ENCODE measurements around the gene ANK2.

The ANK2 gene

DNA sequence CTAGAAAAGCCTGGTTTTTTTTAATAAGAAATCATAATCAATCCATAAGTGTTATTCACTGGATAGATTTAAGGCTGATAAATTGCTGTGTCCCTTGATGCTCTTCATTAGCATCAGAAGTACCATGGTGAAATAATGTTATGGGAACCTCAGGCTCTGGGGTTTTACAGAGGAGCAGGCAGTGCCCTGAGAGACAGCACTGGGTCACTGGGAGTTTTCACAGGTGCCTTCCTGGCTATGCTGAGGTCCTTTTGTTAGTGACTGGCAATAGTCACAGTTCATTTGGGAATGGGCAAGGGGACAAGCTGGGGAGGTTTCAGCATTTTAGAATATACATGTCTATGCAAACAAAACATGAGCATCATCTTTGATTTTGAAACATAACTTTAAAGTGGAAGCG lies 38.6 kb downstream of the ANK2 start:
- Histone ChIP-seq H2AFZ (ENCODE audit: low read length, unreplicated experiment) (no peak overlapping the region), H3K36me3 (ENCODE audit: insufficient read depth, low read length) (no peaks in the 10 kb centered on the region), H3K27me3 (ENCODE audit: insufficient read depth, low read length) (no peaks in the 10 kb centered on the region), H3K4me3 (ENCODE audit: low read depth, low read length) (no peak overlapping the region), H3K4me1 (ENCODE audit: control insufficient read depth, insufficient read depth, low read length, unreplicated experiment) (no peaks in the 10 kb centered on the region), H3K79me2 (ENCODE audit: control insufficient read depth, insufficient read depth, low read length, unreplicated experiment) (no peaks in the 10 kb centered on the region), H3K27ac (ENCODE audit: low read depth, low read length) (no peak overlapping the region)

DNA sequence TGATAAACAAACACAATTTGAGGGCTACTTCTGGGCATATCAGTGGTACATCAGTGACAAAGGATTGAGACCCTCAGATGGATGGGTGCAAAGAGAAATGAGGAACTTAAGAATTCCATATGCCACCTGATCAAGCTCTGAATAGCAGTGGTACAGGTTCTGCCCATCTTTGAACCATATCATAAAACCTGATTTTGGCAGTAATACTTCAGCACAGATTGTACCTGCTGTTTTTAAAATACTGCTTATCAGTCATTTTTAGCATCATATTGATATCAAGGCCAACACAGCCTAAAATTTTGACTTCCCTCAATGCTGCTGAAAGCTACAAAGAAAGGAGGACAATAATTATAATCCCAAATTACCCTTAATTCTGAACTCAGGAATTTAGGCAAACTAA lies 41.5 kb downstream of the ANK2 start:
- Histone ChIP-seq H3K79me2 (ENCODE audit: control insufficient read depth, insufficient read depth, low read length, unreplicated experiment) (no peaks in the 10 kb centered on the region), H3K27ac (ENCODE audit: low read depth, low read length) (no peak overlapping the region), H3K27me3 (ENCODE audit: insufficient read depth, low read length) (no peaks in the 10 kb centered on the region), H3K36me3 (ENCODE audit: insufficient read depth, low read length) (no peaks in the 10 kb centered on the region), H2AFZ (ENCODE audit: low read length, unreplicated experiment) (no peak overlapping the region), H3K4me3 (ENCODE audit: low read depth, low read length) (no peak overlapping the region), H3K4me1 (ENCODE audit: control insufficient read depth, insufficient read depth, low read length, unreplicated experiment) (no peaks in the 10 kb centered on the region)

DNA sequence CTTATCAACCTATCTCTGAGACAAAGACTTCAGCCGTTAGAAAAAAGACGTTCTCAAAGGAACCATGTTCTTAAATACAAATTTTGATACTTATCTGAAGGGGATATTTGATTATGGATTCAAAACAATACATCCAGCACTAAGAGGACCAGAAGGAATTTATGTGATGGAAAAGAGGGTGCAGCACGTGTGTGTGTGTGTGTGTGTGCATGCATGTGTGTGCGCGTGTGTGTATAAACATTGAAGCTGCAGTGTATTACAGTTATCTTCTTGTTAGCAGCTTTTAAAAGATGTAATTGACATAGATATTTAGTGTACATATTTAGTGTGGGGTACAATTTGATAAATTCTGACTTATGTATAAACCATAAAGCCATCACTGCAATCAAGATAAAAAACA lies 44.9 kb downstream of the ANK2 start:
- Histone ChIP-seq H3K79me2 (ENCODE audit: control insufficient read depth, insufficient read depth, low read length, unreplicated experiment) (no peaks in the 10 kb centered on the region), H2AFZ (ENCODE audit: low read length, unreplicated experiment) (no peak overlapping the region), H3K27me3 (ENCODE audit: insufficient read depth, low read length) (no peaks in the 10 kb centered on the region)

DNA sequence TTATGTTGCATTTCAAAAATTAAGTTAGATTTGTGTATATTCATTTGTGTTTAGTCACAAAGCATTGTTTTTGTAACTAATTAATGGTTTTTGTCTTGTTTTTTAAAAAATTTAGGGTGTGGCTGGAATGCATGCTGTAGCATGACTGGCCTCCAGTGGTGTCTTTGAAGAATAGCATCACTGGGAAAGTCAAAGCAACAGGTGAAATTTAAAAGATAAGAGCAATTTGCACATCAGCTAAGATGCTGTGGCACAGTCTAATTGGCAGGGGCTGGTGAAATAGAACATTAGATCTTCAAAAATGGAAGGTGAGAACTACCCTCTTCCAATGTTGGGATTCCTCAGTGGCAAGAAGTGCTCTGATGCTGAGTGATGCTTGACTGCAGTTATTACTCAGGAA lies 45.3 kb downstream of the ANK2 start:
- no peaks in the 10 kb centered on the region for H3K4me1 ChIP-seq (ENCODE audit: control insufficient read depth, insufficient read depth, low read length, unreplicated experiment)

More for the DNA sequence above, 44.9 kb downstream of the ANK2 start:
- no peak overlapping the region for H3K4me3 ChIP-seq (ENCODE audit: low read depth, low read length)
- H3K36me3 ChIP-seq (ENCODE audit: insufficient read depth, low read length) = no peaks in the 10 kb centered on the region
- no peak overlapping the region for H3K27ac ChIP-seq (ENCODE audit: low read depth, low read length)
- H3K4me1 ChIP-seq (ENCODE audit: control insufficient read depth, insufficient read depth, low read length, unreplicated experiment) = no peaks in the 10 kb centered on the region

DNA sequence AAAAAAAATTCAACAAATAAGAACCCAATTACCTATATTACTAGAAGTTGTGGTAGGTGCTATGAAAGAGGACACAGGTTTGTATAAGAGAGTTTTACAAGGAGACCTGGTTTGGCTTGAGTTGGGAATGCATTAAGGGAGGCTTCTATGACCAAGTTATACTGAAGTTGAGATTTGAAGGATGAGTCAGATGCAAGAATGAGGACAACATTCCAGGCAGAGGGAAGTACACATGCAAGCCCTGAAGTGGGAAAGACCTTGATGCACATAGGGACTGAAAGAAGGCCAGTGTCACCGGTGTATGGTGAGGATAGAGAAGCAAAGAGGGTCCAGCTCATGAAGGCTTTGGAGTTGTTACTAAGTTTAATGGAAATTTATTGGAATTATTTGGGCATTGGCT lies 52.2 kb downstream of the ANK2 start:
- Histone ChIP-seq H3K27ac (ENCODE audit: low read depth, low read length) (no peak overlapping the region), H2AFZ (ENCODE audit: low read length, unreplicated experiment) (no peak overlapping the region), H3K4me1 (ENCODE audit: control insufficient read depth, insufficient read depth, low read length, unreplicated experiment) (no peaks in the 10 kb centered on the region), H3K36me3 (ENCODE audit: insufficient read depth, low read length) (no peaks in the 10 kb centered on the region), H3K27me3 (ENCODE audit: insufficient read depth, low read length) (no peaks in the 10 kb centered on the region), H3K4me3 (ENCODE audit: low read depth, low read length) (no peak overlapping the region), H3K79me2 (ENCODE audit: control insufficient read depth, insufficient read depth, low read length, unreplicated experiment) (no peaks in the 10 kb centered on the region)

More for the DNA sequence above, 45.3 kb downstream of the ANK2 start:
- Histone ChIP-seq H3K27ac (ENCODE audit: low read depth, low read length) (no peak overlapping the region), H2AFZ (ENCODE audit: low read length, unreplicated experiment) (no peak overlapping the region), H3K36me3 (ENCODE audit: insufficient read depth, low read length) (no peaks in the 10 kb centered on the region), H3K27me3 (ENCODE audit: insufficient read depth, low read length) (no peaks in the 10 kb centered on the region), H3K79me2 (ENCODE audit: control insufficient read depth, insufficient read depth, low read length, unreplicated experiment) (no peaks in the 10 kb centered on the region), H3K4me3 (ENCODE audit: low read depth, low read length) (no peak overlapping the region)

DNA sequence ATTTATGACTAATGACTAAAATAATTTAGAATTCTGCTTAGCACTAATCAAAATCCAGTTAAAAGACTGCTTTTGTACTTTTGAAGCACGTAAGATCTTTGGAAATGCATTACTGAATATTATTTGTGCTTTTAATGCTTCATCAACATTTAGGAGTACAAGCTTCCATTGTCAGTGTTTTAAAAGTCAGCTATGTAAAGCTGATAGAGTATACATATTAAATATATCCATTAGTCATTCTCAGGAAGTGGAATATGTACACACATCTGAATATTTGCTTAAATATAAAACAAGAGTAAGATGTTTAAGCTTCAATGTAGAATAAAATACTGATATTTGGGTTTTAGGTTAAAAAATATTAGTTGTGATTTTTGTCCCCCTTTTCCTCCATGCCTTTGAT lies 54.1 kb downstream of the ANK2 start:
- Histone ChIP-seq H3K4me3 (ENCODE audit: low read depth, low read length) (no peak overlapping the region), H3K27ac (ENCODE audit: low read depth, low read length) (no peak overlapping the region), H3K4me1 (ENCODE audit: control insufficient read depth, insufficient read depth, low read length, unreplicated experiment) (no peaks in the 10 kb centered on the region), H2AFZ (ENCODE audit: low read length, unreplicated experiment) (no peak overlapping the region), H3K79me2 (ENCODE audit: control insufficient read depth, insufficient read depth, low read length, unreplicated experiment) (no peaks in the 10 kb centered on the region), H3K36me3 (ENCODE audit: insufficient read depth, low read length) (no peaks in the 10 kb centered on the region), H3K27me3 (ENCODE audit: insufficient read depth, low read length) (no peaks in the 10 kb centered on the region)

DNA sequence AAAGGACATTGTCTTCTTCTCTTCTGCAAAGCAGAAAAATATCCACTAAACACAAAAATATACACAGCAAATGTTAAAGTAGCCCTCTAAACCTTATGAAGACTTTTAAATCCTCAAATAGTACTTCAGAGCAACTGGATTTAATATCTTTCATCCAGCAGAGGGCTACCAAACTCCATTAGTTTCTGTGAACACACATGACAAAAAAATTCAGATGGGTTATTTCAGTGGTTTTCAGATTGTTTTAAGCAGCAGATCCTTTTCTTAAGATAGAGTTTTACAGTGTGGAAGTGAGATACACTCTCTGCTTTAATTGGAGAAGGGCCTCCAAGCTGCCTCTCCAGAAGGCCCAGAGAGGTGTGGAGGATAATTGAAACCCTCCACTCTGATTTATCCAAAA lies 56.7 kb downstream of the ANK2 start:
- Histone ChIP-seq H3K4me1 (ENCODE audit: control insufficient read depth, insufficient read depth, low read length, unreplicated experiment) (no peaks in the 10 kb centered on the region), H2AFZ (ENCODE audit: low read length, unreplicated experiment) (no peak overlapping the region)

DNA sequence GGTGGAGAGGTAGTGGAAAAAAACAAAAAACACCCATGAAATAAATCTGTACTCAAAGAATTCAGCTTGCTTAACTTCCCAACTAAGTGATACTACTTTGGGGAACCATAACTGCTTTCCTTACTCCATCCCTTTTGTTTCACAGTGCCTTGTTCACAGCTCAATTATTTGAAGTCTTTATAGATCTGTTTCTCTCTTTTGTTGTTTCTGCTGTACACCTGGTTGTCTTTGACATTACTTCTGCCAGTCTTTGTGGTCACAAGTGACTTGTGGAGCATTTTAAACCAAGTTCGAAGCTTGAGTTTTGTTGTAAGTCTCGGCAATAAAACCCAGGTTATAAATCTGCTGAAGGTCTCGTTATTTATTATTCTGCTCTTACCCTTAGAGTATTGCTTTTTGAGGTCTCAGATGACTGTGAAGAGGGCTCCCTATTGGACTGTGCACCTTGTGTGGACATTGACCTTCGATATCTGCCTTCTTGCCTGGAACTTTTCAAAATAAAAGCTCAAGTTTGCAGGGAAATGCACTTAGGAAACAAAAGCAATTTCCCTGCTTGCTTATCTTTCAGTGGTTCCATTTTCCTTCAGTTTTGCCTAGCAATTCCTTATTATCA lies 59.8 kb downstream of the ANK2 start:
- Histone ChIP-seq H2AFZ (ENCODE audit: low read length, unreplicated experiment) (no peak overlapping the region), H3K36me3 (ENCODE audit: insufficient read depth, low read length) (no peaks in the 10 kb centered on the region), H3K79me2 (ENCODE audit: control insufficient read depth, insufficient read depth, low read length, unreplicated experiment) (no peaks in the 10 kb centered on the region), H3K4me1 (ENCODE audit: control insufficient read depth, insufficient read depth, low read length, unreplicated experiment) (no peaks in the 10 kb centered on the region), H3K27ac (ENCODE audit: low read depth, low read length) (no peak overlapping the region), H3K4me3 (ENCODE audit: low read depth, low read length) (no peak overlapping the region), H3K27me3 (ENCODE audit: insufficient read depth, low read length) (no peaks in the 10 kb centered on the region)

More for the DNA sequence above, 56.7 kb downstream of the ANK2 start:
- no peaks in the 10 kb centered on the region for H3K36me3 ChIP-seq (ENCODE audit: insufficient read depth, low read length)
- H3K79me2 ChIP-seq (ENCODE audit: control insufficient read depth, insufficient read depth, low read length, unreplicated experiment) = no peaks in the 10 kb centered on the region
- no peak overlapping the region for H3K4me3 ChIP-seq (ENCODE audit: low read depth, low read length)
- no peaks in the 10 kb centered on the region for H3K27me3 ChIP-seq (ENCODE audit: insufficient read depth, low read length)
- no peak overlapping the region for H3K27ac ChIP-seq (ENCODE audit: low read depth, low read length)

DNA sequence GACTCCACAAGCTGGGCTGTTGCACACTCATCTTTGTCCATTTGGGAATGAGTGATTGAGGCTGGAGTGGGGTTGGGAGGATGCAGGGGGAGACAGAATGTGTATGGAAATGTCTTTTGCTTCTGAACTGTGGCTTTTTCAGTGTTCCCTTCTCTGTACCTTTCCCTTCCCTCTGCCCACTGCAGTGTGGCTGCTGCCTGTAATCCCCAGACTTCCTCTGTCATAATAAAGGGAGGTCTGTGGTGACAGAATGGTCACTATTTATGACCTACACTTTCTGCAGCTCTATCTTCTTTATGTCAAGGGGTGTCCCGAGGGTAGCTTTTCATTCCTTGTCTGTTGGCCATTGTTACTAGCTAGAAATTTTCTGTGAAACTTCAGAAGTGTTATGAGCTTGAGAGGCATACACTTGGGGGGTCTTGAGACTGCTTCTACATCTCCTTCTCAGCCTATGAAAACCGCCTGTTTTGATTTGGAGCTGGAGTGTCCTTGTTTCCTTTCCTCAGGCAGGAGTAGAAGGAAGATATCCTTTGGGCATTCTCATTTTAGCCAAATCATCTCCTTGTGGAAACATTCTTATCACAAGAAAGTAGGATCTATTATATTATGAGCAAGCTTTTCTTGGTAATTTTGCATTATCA lies 63.0 kb downstream of the ANK2 start:
- Histone ChIP-seq H3K4me3 (ENCODE audit: low read depth, low read length) (no peak overlapping the region), H2AFZ (ENCODE audit: low read length, unreplicated experiment) (no peak overlapping the region), H3K36me3 (ENCODE audit: insufficient read depth, low read length) (no peaks in the 10 kb centered on the region), H3K27ac (ENCODE audit: low read depth, low read length) (no peak overlapping the region), H3K79me2 (ENCODE audit: control insufficient read depth, insufficient read depth, low read length, unreplicated experiment) (no peaks in the 10 kb centered on the region), H3K4me1 (ENCODE audit: control insufficient read depth, insufficient read depth, low read length, unreplicated experiment) (no peaks in the 10 kb centered on the region), H3K27me3 (ENCODE audit: insufficient read depth, low read length) (no peaks in the 10 kb centered on the region)

DNA sequence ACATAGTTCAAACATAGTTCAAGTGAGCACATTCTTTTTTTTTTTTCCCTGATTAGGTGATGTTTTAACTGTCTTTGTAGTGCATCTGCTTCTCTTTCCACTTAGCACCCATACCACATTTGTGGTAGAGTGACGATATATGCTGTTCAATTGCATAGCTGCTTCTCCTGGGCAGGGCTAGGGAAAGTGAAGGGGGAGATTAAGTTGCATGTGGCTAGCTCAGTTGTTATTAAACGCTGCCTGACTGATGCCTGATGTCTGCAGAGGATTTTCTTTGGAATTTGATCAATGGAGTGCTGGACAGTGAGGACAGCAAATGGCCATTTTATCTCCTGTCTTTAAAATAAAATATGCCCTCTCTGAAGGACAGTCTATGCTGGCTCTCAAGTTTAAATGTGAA lies 63.7 kb downstream of the ANK2 start:
- no peak overlapping the region for H3K27ac ChIP-seq (ENCODE audit: low read depth, low read length)
- no peaks in the 10 kb centered on the region for H3K27me3 ChIP-seq (ENCODE audit: insufficient read depth, low read length)
- H3K36me3 ChIP-seq (ENCODE audit: insufficient read depth, low read length) = no peaks in the 10 kb centered on the region
- no peak overlapping the region for H3K4me3 ChIP-seq (ENCODE audit: low read depth, low read length)
- H2AFZ ChIP-seq (ENCODE audit: low read length, unreplicated experiment) = no peak overlapping the region
- no peaks in the 10 kb centered on the region for H3K79me2 ChIP-seq (ENCODE audit: control insufficient read depth, insufficient read depth, low read length, unreplicated experiment)
- H3K4me1 ChIP-seq (ENCODE audit: control insufficient read depth, insufficient read depth, low read length, unreplicated experiment) = no peaks in the 10 kb centered on the region

DNA sequence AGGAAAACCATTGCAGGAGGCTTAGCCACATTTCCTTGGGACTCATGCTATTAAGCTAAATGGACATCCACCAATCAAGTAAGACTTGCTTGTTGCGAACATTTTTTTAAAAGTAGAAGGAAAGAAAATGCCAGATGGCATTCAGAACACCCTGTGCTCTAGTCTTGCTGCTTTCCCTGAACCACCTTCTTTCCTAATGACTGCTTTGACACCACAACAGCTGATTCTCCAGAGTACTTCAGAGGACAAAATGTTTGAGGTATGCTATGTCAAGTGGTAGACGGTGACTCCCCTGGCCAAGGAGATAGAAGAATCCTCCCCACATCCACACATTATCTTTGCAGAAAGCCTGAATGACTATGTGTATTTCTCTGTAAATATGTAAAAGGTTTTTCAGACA lies 65.4 kb downstream of the ANK2 start:
- no peaks in the 10 kb centered on the region for H3K36me3 ChIP-seq (ENCODE audit: insufficient read depth, low read length)
- no peak overlapping the region for H3K4me3 ChIP-seq (ENCODE audit: low read depth, low read length)
- no peaks in the 10 kb centered on the region for H3K4me1 ChIP-seq (ENCODE audit: control insufficient read depth, insufficient read depth, low read length, unreplicated experiment)
- H2AFZ ChIP-seq (ENCODE audit: low read length, unreplicated experiment) = no peak overlapping the region
- no peak overlapping the region for H3K27ac ChIP-seq (ENCODE audit: low read depth, low read length)
- H3K27me3 ChIP-seq (ENCODE audit: insufficient read depth, low read length) = no peaks in the 10 kb centered on the region
- no peaks in the 10 kb centered on the region for H3K79me2 ChIP-seq (ENCODE audit: control insufficient read depth, insufficient read depth, low read length, unreplicated experiment)

Data from ACC112 (cell line).